Spleen (tissue), 11 donors: ENCODE data around the gene SHH. TPM values are rescaled to one million over a fixed set of nuclear protein-coding genes. Genes with fewer than 3 reads are reported as not detected.

Experiments
- DNase-seq: peaks from one replicate; pipeline ENCODE4 v3.0.0-alpha.2; 2020
- H3K27ac ChIP-seq, 8 donors: fragments of 200-600 bp; sonication (generic) in 7 of 8; 1 replicate in 4 of 8; 2 replicates in 4 of 8; pipeline versions ENCODE4 v1.5.0 to v1.8.0; 2016 to 2021; ENCODE audit warnings: inconsistent platforms in 4 of 8, mild to moderate bottlenecking in 4 of 8, moderate library complexity in 1 of 8
- H3K27me3 ChIP-seq, 7 donors: fragments of 200-600 bp; sonication (generic) in 6 of 7; replicated peaks in 1 of 7; 1 replicate in 4 of 7; 2 replicates in 3 of 7; pipeline versions ENCODE4 v1.5.0 to v1.8.0; 2016 to 2021; ENCODE audit warnings: inconsistent platforms in 3 of 7, mild to moderate bottlenecking in 1 of 7
- H3K36me3 ChIP-seq, 6 donors: fragments of 200-600 bp; sonication (generic) in 5 of 6; 1 replicate in 4 of 6; 2 replicates in 2 of 6; pipeline versions ENCODE4 v1.5.0 to v1.8.0; 2016 to 2021; ENCODE audit warnings: inconsistent platforms in 2 of 6
- H3K4me1 ChIP-seq, 6 donors: fragments of 200-600 bp; sonication (generic) in 5 of 6; 1 replicate in 3 of 6; 2 replicates in 3 of 6; pipeline versions ENCODE4 v1.5.0 to v1.8.0; 2016 to 2021; ENCODE audit warnings: inconsistent platforms in 3 of 6
- H3K4me3 ChIP-seq, 8 donors: fragments of 200-600 bp; sonication (generic) in 7 of 8; 1 replicate in 4 of 8; 2 replicates in 4 of 8; pipeline versions ENCODE4 v1.5.0 to v1.8.0; 2016 to 2021; ENCODE audit warnings: inconsistent platforms in 4 of 8, mild to moderate bottlenecking in 4 of 8, moderate library complexity in 2 of 8
- H3K9me3 ChIP-seq, 8 donors: fragments of 200-600 bp; sonication (generic) in 7 of 8; 1 replicate in 4 of 8; 2 replicates in 4 of 8; pipeline versions ENCODE4 v1.5.0 to v1.8.0; 2016 to 2021; ENCODE audit warnings: inconsistent platforms in 4 of 8
- POLR2A ChIP-seq, 3 donors: fragments of 450-650 bp; IDR thresholded peaks; one replicate each; pipeline ENCODE4 v1.5.1; 2017; ENCODE audit warnings: antibody characterized with exemption in 3 of 3, mild to moderate bottlenecking in 1 of 3
- POLR2AphosphoS5 ChIP-seq, 3 donors: sonication (generic); formaldehyde crosslinking; IDR thresholded peaks; one replicate each; pipeline ENCODE4 v1.5.1; 2017; ENCODE audit warnings: antibody characterized with exemption in 3 of 3
- WGBS, 5 donors: extraction: QIAGEN DNeasy Blood & Tissue Kit in 3 of 5; methylation state at CpG; one replicate each; pipeline versions ENCODE4 v1.1.5 to v1.1.7; 2013 to 2018; 5-methylcytosine and 5-hydroxymethylcytosine counted together
- intact Hi-C: fragments of 100-400 bp; cut with DNase I; formaldehyde crosslinking; loops from one replicate; pipeline ENCODE4 v1.15.0; 2023; ENCODE audit warnings: low total_unique reads
- polyA plus RNA-seq, 3 donors: library from polyadenylated mRNA; stranded (reverse); fragments of 200-250 nt; gene quantifications; one replicate each; pipeline ENCODE4 v1.2.1, GENCODE V29; 2013
- total RNA-seq, 7 donors: library from RNA; depleted of rRNA in 3 of 7; stranded (reverse); fragments of >200 nt in 3 of 7; fragmentation: NEBNext Ultra II Directional in 4 of 7; extraction: Animal tissue kit (Norgen Biotek cat#: 25700) in 4 of 7; gene quantifications; one replicate each; pipeline versions ENCODE4 v1.1.0 to v1.2.1, GENCODE V29; 2016 to 2021
- TF ChIP-seq, protein P1 (sequence below), 11 experiments: fragments of 200-600 bp in 7 of 11; fragments of 450-650 bp in 4 of 11; sonication (generic) in 4 of 11; IDR thresholded peaks in 8 of 11; conservative IDR thresholded peaks in 3 of 11; 1 replicate in 7 of 11; 2 replicates in 4 of 11; pipeline versions ENCODE4 v1.4.0 to v1.8.0; 2016 to 2021; ENCODE audit warnings: antibody characterized with exemption in 11 of 11, inconsistent platforms in 4 of 11, mild to moderate bottlenecking in 1 of 11
- donor health status: healthy with polysubstance abuse.
- donor health status: DM: no; HTN: no; CAD: no; lungs with moderate emphysema.
- donor health status: DM: no; HTN: no; CAD: no.
- donor health status: Bipolar disorder and iron deficiency.
- donor health status: healthy.
- donor health status: DM: no; HTN: no; CAD: no.
- donor health status: DM: yes; HTN: yes; CAD: no.

Gene SHH
- total and polyA plus RNA-seq, 10 donors, result not detected

DNA sequence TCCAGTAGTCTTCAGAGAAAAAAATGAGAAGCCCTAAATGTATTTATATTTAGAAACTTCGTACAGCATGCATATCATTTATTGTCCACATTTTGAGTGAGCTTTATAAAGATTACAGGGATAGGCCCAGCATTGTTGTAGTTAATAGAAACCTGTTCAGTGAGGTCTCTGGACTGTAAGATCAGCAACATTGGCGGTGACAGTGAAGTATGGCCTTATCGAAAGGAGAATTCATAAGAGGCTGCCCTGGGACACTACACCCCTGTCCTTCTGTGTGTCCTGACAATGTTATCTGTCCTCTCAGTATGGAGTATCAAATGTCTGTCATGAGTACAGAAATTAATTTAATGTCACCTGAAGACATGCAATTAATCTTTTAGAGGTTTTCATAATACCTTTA lies 57.2 kb downstream of the SHH start:
- Histone ChIP-seq H3K9me3 (no peaks in the 10 kb centered on the region), H3K4me3 (no peak overlapping the region), H3K27ac (no peak overlapping the region), H3K36me3 (peaks cover 0 to 29% (median 5%) of the 10 kb centered on the region in 6 donors), H3K27me3 (no peaks in the 10 kb centered on the region), H3K4me1 (peaks cover 40 to 80% (median 58%) of the 10 kb centered on the region in 6 donors)
- intact Hi-C loops, result no loop called here
- TF ChIP-seq POLR2AphosphoS5 (IDR thresholded peaks at IDR 0.05) (no peak), POLR2A (IDR thresholded peaks at IDR 0.05) (no peak)
- TF ChIP-seq, protein P1, sequence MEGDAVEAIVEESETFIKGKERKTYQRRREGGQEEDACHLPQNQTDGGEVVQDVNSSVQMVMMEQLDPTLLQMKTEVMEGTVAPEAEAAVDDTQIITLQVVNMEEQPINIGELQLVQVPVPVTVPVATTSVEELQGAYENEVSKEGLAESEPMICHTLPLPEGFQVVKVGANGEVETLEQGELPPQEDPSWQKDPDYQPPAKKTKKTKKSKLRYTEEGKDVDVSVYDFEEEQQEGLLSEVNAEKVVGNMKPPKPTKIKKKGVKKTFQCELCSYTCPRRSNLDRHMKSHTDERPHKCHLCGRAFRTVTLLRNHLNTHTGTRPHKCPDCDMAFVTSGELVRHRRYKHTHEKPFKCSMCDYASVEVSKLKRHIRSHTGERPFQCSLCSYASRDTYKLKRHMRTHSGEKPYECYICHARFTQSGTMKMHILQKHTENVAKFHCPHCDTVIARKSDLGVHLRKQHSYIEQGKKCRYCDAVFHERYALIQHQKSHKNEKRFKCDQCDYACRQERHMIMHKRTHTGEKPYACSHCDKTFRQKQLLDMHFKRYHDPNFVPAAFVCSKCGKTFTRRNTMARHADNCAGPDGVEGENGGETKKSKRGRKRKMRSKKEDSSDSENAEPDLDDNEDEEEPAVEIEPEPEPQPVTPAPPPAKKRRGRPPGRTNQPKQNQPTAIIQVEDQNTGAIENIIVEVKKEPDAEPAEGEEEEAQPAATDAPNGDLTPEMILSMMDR (IDR thresholded peaks at IDR 0.05 in 8 of 11, conservative IDR thresholded peaks at IDR 0.05 in 3 of 11), result no peak
- DNase-seq, result no peak
- 91 to 97% (median 94%) methylated on average over 3 of the region's 3 CpGs for WGBS, 5 donors

DNA sequence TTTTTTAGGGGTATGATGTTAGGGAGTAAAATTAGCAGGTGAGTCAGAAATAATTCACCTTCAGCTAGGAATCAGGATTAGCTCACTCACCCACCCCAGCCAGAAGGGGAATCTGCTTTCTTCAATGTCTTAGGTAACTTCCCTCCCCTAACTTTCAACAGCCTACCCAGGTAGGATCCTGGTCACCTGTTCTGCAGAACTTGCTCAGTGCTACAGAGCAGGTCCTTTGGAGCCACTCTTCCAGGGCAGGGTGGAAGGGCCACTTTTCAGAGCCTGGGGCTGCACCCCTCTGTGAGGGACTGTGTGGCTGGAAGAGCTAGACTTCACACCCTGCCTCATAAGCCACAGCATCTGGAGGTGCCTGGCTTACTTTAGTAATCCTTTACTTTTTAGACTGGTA lies 58.1 kb downstream of the SHH start:
- peaks cover 0 to 29% (median 5%) of the 10 kb centered on the region in 6 donors for H3K36me3 ChIP-seq
- H3K4me1 ChIP-seq, result peaks cover 40 to 84% (median 60%) of the 10 kb centered on the region in 6 donors
- no peak for DNase-seq
- H3K9me3 ChIP-seq, result no peaks in the 10 kb centered on the region
- H3K4me3 ChIP-seq, result no peak overlapping the region
- TF ChIP-seq, protein P1 (IDR thresholded peaks at IDR 0.05 in 8 of 11, conservative IDR thresholded peaks at IDR 0.05 in 3 of 11), result no peak
- peak overlapping the region in 3 of 8 donors; percentile 30 to 60 (median 57) for H3K27ac ChIP-seq
- no peaks in the 10 kb centered on the region for H3K27me3 ChIP-seq
- intact Hi-C loops, result no loop called here

DNA sequence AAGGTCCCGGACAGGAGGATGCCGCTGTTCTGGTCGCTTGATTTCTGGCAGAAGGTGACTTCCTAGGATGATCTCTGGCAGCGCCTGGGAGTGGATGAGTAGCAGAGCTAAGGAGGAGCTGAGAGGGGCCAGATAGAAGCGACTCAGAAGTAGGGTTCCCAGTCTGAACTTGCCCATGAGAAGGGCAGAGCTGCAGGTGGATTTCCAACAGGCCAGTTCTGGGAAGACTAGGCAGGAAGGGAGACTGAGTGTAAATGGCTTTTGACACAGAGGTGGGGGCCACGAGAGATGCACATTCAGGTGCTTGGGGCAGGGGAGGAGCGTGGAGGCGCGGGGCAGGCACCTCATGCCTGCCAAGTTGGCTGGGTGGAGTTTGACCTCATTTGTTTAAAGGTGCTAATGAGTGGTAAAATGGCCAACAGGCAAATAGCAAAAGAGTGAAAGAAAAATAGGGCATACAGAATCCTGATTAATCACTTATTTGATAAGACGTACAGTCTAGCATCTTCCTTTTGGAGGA lies 58.8 kb downstream of the SHH start:
- intact Hi-C loops, result no loop called here
- 81 to 91% (median 83%) methylated on average over 10 of the region's 10 CpGs for WGBS, 5 donors
- Histone ChIP-seq H3K36me3 (peaks cover 0 to 29% (median under 1%) of the 10 kb centered on the region in 6 donors), H3K27ac (peak overlapping the region in 5 of 8 donors; percentile 12 to 60 (median 42)), H3K9me3 (no peaks in the 10 kb centered on the region), H3K4me1 (peaks cover 40 to 90% (median 63%) of the 10 kb centered on the region in 6 donors), H3K27me3 (no peaks in the 10 kb centered on the region), H3K4me3 (peak overlapping the region in 1 of 8 donors; percentile 0)
- TF ChIP-seq POLR2A (IDR thresholded peaks at IDR 0.05) (no peak), POLR2AphosphoS5 (IDR thresholded peaks at IDR 0.05) (peak in 1 of 3 donors; percentile 28)
- TF ChIP-seq, protein P1 (IDR thresholded peaks at IDR 0.05 in 8 of 11, conservative IDR thresholded peaks at IDR 0.05 in 3 of 11), result no peak
- no peak for DNase-seq

DNA sequence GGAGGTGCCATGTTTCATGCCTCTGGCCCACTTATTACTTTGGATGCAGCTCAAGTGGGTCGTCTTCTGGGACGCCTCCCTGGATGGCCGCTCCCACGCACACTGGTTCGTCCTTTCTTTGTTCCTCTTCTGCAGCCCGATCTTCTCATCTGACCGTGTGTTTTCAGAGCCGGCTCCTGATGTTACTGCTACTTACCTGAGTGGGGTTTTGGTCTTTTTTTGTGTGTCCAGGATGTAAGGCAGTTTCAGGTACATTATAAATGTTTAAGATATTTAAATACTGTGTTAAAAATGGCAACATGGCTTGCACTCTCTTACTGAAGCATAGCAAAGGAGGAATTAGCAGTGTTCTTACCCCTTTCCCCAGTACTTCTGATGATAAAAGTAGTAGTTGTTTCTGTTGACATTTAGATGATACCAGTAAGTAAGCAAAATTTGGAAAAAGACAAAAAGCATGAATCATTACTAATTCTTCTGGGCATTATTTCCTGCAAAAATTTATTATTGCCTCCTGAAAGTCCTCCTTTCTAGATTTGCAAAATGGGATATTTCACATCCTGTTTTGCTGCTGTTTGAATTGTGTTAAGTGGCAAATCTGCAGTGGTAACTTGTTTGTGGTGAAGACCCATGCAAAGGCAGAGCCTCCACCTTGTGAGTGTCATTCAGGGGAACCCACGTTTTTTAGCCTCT lies 59.4 kb downstream of the SHH start:
- Histone ChIP-seq H3K4me3 (peak overlapping the region in 1 of 8 donors; percentile 0), H3K9me3 (no peaks in the 10 kb centered on the region), H3K4me1 (peaks cover 40 to 96% (median 65%) of the 10 kb centered on the region in 6 donors), H3K27me3 (no peaks in the 10 kb centered on the region), H3K36me3 (peaks cover 0 to 29% (median 0%) of the 10 kb centered on the region in 6 donors), H3K27ac (peak overlapping the region in 5 of 8 donors; percentile 12 to 60 (median 42))
- DNase-seq, result no peak
- 58 to 76% (median 67%) methylated on average over 9 of the region's 9 CpGs for WGBS, 5 donors
- intact Hi-C loops, result no loop called here
- TF ChIP-seq, protein P1 (IDR thresholded peaks at IDR 0.05 in 8 of 11, conservative IDR thresholded peaks at IDR 0.05 in 3 of 11), result no peak
- TF ChIP-seq POLR2A (IDR thresholded peaks at IDR 0.05), result no peak
- peak in 2 of 3 donors; percentile 20 to 40 for TF ChIP-seq POLR2AphosphoS5 (IDR thresholded peaks at IDR 0.05)
